Parathyroid adenoma (tissue), 2 donors: ENCODE results near the gene LRP1B.

Source experiments
- H2AFZ ChIP-seq: fragments of 300-600 bp; sonication (generic); one replicate; pipeline ENCODE4 v1.7.0; 2017; ENCODE audit warnings: antibody characterized with exemption, mild to moderate bottlenecking
- H3K27ac ChIP-seq: fragments of 300-600 bp; sonication (generic); one replicate; pipeline ENCODE4 v1.7.0; 2017
- H3K27me3 ChIP-seq: fragments of 300-600 bp; sonication (generic); one replicate; pipeline ENCODE4 v1.7.0; 2017; ENCODE audit warnings: low read length; ENCODE audit not compliant: control insufficient read depth, insufficient read depth
- H3K36me3 ChIP-seq: fragments of 300-600 bp; sonication (generic); one replicate; pipeline ENCODE4 v1.7.0; 2017; ENCODE audit warnings: low read length; ENCODE audit not compliant: control insufficient read depth, insufficient read depth
- H3K4me1 ChIP-seq: fragments of 300-600 bp; sonication (generic); one replicate; pipeline ENCODE4 v1.7.0; 2017; ENCODE audit warnings: control low read depth
- H3K4me2 ChIP-seq: fragments of 300-600 bp; sonication (generic); one replicate; pipeline ENCODE4 v1.7.0; 2017; ENCODE audit warnings: low read length
- H3K4me3 ChIP-seq: fragments of 300-600 bp; sonication (generic); one replicate; pipeline ENCODE4 v1.7.0; 2017; ENCODE audit warnings: low read depth, low read length
- H3K79me2 ChIP-seq: fragments of 300-600 bp; sonication (generic); one replicate; pipeline ENCODE4 v1.7.0; 2017; ENCODE audit warnings: control low read depth
- H3K9ac ChIP-seq: fragments of 300-600 bp; sonication (generic); one replicate; pipeline ENCODE4 v1.7.0; 2017; ENCODE audit warnings: mild to moderate bottlenecking
- H3K9me3 ChIP-seq: fragments of 300-600 bp; sonication (generic); one replicate; pipeline ENCODE4 v1.7.0; 2017; ENCODE audit warnings: low read length; ENCODE audit not compliant: control insufficient read depth
- CTCF ChIP-seq: fragments of 300-600 bp; sonication (generic); IDR thresholded peaks from one replicate; pipeline ENCODE4 v1.7.0; 2017; ENCODE audit warnings: antibody characterized with exemption, mild to moderate bottlenecking
- donor health status: primary hyperparathyroidism.

LRP1B gene

DNA sequence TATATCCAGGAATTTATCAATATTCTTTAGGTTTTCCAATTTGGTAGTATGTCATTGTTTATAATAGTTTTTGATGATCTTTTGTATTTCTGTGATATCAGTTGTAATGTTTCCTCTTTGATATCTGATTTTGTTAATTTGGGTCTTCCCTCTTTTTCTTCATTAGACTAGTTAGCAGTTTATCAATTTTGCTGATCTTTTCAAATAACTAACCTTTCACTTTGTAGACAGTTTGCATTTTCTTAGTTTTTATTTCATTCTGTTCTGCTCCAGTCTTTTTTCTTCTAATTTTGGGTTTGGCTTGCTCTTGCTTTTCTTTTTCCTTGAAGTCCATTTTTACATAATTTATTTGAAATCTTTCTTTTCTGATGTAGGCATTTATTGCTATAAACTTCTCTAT, 824.4 kb downstream of the LRP1B start:
- Histone ChIP-seq H3K36me3 (no peaks in the 10 kb centered on the region), H3K27ac (no peak overlapping the region), H2AFZ (no peak overlapping the region), H3K79me2 (no peaks in the 10 kb centered on the region), H3K27me3 (no peaks in the 10 kb centered on the region), H3K9me3 (no peaks in the 10 kb centered on the region), H3K9ac (no peak overlapping the region), H3K4me1 (no peaks in the 10 kb centered on the region), H3K4me2 (no peak overlapping the region), H3K4me3 (no peak overlapping the region)
- TF ChIP-seq CTCF, result no peak

DNA sequence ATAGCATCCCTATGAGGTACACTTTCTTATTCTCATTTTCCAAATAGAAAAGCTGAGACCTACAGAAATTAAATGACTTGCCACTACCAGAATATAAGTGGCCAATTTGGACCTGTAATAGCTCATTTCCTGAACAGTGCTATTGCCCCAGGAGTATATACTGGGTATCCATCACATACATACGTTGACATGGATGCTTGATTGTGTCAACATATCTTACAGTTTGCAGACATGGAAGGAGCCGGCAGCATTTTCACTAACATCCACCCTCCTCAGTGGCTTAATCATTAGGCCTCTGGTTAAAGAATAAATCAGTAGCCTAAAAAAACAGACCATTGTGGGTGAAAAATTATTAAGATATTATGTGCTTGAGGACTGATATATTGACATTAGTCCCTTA, 829.3 kb downstream of the LRP1B start:
- Histone ChIP-seq H3K27me3 (no peaks in the 10 kb centered on the region), H3K36me3 (no peaks in the 10 kb centered on the region), H3K9me3 (no peaks in the 10 kb centered on the region), H3K4me3 (no peak overlapping the region), H3K4me1 (no peaks in the 10 kb centered on the region), H3K9ac (no peak overlapping the region), H2AFZ (no peak overlapping the region), H3K27ac (no peak overlapping the region), H3K4me2 (no peak overlapping the region), H3K79me2 (no peaks in the 10 kb centered on the region)
- no peak for TF ChIP-seq CTCF

DNA sequence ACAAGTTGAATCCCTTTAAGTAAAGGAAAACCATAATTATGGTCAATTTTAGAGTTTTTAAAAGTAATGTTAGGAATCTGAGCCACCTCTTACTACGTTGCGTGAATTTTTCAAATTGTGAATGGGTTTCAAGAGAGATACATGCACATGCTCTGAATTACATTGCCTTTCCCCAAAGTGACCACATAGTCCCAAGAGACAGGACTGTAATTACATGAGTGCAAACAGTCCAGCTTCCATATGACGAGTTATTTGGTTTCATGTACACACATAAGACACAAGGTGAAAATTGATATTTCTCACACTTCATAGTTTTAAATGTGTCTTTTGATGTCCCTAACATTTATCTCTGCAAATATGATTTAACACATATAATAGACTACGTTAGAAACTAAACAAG, 850.8 kb downstream of the LRP1B start:
- no peak overlapping the region for H2AFZ ChIP-seq
- no peak overlapping the region for H3K27ac ChIP-seq
- TF ChIP-seq CTCF, result no peak
- no peaks in the 10 kb centered on the region for H3K36me3 ChIP-seq
- no peak overlapping the region for H3K4me3 ChIP-seq
- no peak overlapping the region for H3K9ac ChIP-seq
- H3K79me2 ChIP-seq, result no peaks in the 10 kb centered on the region
- no peak overlapping the region for H3K4me2 ChIP-seq
- no peaks in the 10 kb centered on the region for H3K4me1 ChIP-seq
- no peaks in the 10 kb centered on the region for H3K27me3 ChIP-seq
- H3K9me3 ChIP-seq, result no peaks in the 10 kb centered on the region

- Histone ChIP-seq H2AFZ (no peak overlapping the region), H3K27ac (no peak overlapping the region), H3K4me2 (no peak overlapping the region), H3K9me3 (no peaks in the 10 kb centered on the region), H3K4me1 (no peaks in the 10 kb centered on the region), H3K4me3 (no peak overlapping the region), H3K9ac (no peak overlapping the region), H3K27me3 (no peaks in the 10 kb centered on the region), H3K79me2 (no peaks in the 10 kb centered on the region), H3K36me3 (no peaks in the 10 kb centered on the region)
- no peak for TF ChIP-seq CTCF
Measured at GRCh38 chr2:141271346-141271745, 859.5 kb downstream of the LRP1B start.

GRCh38 chr2:141264848-141265247, 866.0 kb downstream of the LRP1B start:
- H3K4me1 ChIP-seq, result no peaks in the 10 kb centered on the region
- H3K4me3 ChIP-seq, result no peak overlapping the region
- H3K4me2 ChIP-seq, result no peak overlapping the region
- H3K9me3 ChIP-seq, result no peaks in the 10 kb centered on the region
- no peak overlapping the region for H3K9ac ChIP-seq
- H3K27ac ChIP-seq, result no peak overlapping the region
- TF ChIP-seq CTCF, result no peak
- no peak overlapping the region for H2AFZ ChIP-seq
- no peaks in the 10 kb centered on the region for H3K36me3 ChIP-seq
- H3K27me3 ChIP-seq, result no peaks in the 10 kb centered on the region
- no peaks in the 10 kb centered on the region for H3K79me2 ChIP-seq
